ENCODE measurements around the gene FRRS1. TPM values are rescaled to one million over a fixed set of nuclear protein-coding genes. Genes with fewer than 3 reads are reported as not detected.

FRRS1 gene
- polyA plus RNA-seq, 1 donor from 2014 or later = not detected

DNA sequence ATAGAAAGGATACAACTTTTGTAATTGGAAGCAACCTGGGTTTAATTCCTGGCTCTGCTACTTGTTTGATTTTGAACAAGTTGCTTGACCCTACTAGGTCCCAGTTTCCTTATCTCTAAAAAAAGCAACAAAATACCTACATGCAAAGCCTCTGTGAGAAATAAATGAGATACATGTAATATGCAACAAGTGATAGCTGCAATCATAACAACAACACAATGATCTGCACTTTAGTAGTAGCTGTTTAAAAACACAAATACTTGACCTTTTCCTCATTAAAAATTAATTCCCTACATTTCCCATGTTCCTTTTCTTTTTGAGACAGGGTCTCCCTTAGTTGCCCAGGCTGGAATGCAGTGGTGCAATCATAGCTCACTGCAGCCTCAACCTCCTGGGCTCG is 40.0 kb downstream of the FRRS1 start:
- no peak overlapping the region for H2AFZ ChIP-seq (ENCODE audit: low read depth, low read length)
- TF ChIP-seq POLR2AphosphoS5 (IDR thresholded peaks at IDR 0.05) (no peak), EZH2 (IDR thresholded peaks at IDR 0.05; ENCODE audit: borderline replicate concordance, insufficient read depth, low read length, poor library complexity, severe bottlenecking) (no peak), EP300 (conservative IDR thresholded peaks at IDR 0.05; ENCODE audit: poor library complexity, severe bottlenecking) (no peak), MXI1 (conservative IDR thresholded peaks at IDR 0.05; ENCODE audit: poor library complexity, severe bottlenecking) (no peak)
- TF ChIP-seq, protein P1, sequence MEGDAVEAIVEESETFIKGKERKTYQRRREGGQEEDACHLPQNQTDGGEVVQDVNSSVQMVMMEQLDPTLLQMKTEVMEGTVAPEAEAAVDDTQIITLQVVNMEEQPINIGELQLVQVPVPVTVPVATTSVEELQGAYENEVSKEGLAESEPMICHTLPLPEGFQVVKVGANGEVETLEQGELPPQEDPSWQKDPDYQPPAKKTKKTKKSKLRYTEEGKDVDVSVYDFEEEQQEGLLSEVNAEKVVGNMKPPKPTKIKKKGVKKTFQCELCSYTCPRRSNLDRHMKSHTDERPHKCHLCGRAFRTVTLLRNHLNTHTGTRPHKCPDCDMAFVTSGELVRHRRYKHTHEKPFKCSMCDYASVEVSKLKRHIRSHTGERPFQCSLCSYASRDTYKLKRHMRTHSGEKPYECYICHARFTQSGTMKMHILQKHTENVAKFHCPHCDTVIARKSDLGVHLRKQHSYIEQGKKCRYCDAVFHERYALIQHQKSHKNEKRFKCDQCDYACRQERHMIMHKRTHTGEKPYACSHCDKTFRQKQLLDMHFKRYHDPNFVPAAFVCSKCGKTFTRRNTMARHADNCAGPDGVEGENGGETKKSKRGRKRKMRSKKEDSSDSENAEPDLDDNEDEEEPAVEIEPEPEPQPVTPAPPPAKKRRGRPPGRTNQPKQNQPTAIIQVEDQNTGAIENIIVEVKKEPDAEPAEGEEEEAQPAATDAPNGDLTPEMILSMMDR (IDR thresholded peaks at IDR 0.05; ENCODE audit: poor library complexity, severe bottlenecking) = no peak
- H3K27me3 ChIP-seq (ENCODE audit: insufficient read depth, low read depth, low read length) = no peaks in the 10 kb centered on the region
- H3K4me3 ChIP-seq (ENCODE audit: low read length) = no peak overlapping the region
- no peak overlapping the region for H3K4me2 ChIP-seq (ENCODE audit: low read length)
- no peaks in the 10 kb centered on the region for H3K9me2 ChIP-seq (ENCODE audit: insufficient read depth, low read length)
- no peaks in the 10 kb centered on the region for H4K20me1 ChIP-seq (ENCODE audit: insufficient read depth)
- H3K27ac ChIP-seq (ENCODE audit: low read length) = no peak overlapping the region
- no peaks in the 10 kb centered on the region for H3K79me2 ChIP-seq (replicated peaks; ENCODE audit: insufficient read depth, low read length)
- H3K36me3 ChIP-seq (ENCODE audit: insufficient read depth, low read length) = no peaks in the 10 kb centered on the region
- H3K9ac ChIP-seq (ENCODE audit: low read length) = no peak overlapping the region
- no peaks in the 10 kb centered on the region for H3K9me3 ChIP-seq (ENCODE audit: low read length)
- no peaks in the 10 kb centered on the region for H3F3A ChIP-seq (ENCODE audit: insufficient read depth, low read length, poor library complexity, severe bottlenecking)

DNA sequence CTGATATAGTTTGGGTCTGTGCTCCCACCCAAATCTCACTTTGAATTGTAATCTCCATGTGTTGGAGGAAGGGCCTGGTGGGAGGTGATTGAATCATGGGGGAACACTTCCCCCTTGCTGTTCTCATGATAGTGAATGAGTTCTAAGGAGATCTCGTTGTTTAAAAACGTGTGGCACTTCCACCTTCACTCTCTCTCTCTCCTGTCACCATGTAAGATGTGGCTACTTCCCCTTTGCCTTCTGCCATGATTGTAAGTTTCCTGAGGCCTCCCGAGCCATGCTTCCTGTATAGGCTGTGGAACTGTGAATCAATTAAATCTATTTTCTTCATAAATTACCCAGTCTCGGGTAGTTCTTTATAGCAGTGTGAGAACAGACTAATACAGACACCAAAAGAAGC is 40.4 kb downstream of the FRRS1 start:
- Histone ChIP-seq H3K9ac (ENCODE audit: low read length) (no peak overlapping the region), H3K27me3 (ENCODE audit: insufficient read depth, low read depth, low read length) (no peaks in the 10 kb centered on the region), H3K27ac (ENCODE audit: low read length) (no peak overlapping the region), H3F3A (ENCODE audit: insufficient read depth, low read length, poor library complexity, severe bottlenecking) (no peaks in the 10 kb centered on the region), H3K9me3 (ENCODE audit: low read length) (no peaks in the 10 kb centered on the region), H3K4me2 (ENCODE audit: low read length) (no peak overlapping the region), H3K79me2 (replicated peaks; ENCODE audit: insufficient read depth, low read length) (no peaks in the 10 kb centered on the region), H3K4me3 (ENCODE audit: low read length) (no peak overlapping the region), H4K20me1 (ENCODE audit: insufficient read depth) (no peaks in the 10 kb centered on the region), H3K9me2 (ENCODE audit: insufficient read depth, low read length) (no peaks in the 10 kb centered on the region), H3K36me3 (ENCODE audit: insufficient read depth, low read length) (no peaks in the 10 kb centered on the region), H2AFZ (ENCODE audit: low read depth, low read length) (no peak overlapping the region)
- TF ChIP-seq POLR2AphosphoS5 (IDR thresholded peaks at IDR 0.05) (no peak), EZH2 (IDR thresholded peaks at IDR 0.05; ENCODE audit: borderline replicate concordance, insufficient read depth, low read length, poor library complexity, severe bottlenecking) (no peak), TAF1 (IDR thresholded peaks at IDR 0.05; ENCODE audit: low read depth) (no peak), EP300 (conservative IDR thresholded peaks at IDR 0.05; ENCODE audit: poor library complexity, severe bottlenecking) (no peak), MXI1 (conservative IDR thresholded peaks at IDR 0.05; ENCODE audit: poor library complexity, severe bottlenecking) (no peak), SMC3 (conservative IDR thresholded peaks at IDR 0.05; ENCODE audit: poor library complexity) (no peak), RAD21 (conservative IDR thresholded peaks at IDR 0.05) (no peak)
- TF ChIP-seq, protein P1 (IDR thresholded peaks at IDR 0.05; ENCODE audit: poor library complexity, severe bottlenecking) = no peak
- TF ChIP-seq, protein P2, sequence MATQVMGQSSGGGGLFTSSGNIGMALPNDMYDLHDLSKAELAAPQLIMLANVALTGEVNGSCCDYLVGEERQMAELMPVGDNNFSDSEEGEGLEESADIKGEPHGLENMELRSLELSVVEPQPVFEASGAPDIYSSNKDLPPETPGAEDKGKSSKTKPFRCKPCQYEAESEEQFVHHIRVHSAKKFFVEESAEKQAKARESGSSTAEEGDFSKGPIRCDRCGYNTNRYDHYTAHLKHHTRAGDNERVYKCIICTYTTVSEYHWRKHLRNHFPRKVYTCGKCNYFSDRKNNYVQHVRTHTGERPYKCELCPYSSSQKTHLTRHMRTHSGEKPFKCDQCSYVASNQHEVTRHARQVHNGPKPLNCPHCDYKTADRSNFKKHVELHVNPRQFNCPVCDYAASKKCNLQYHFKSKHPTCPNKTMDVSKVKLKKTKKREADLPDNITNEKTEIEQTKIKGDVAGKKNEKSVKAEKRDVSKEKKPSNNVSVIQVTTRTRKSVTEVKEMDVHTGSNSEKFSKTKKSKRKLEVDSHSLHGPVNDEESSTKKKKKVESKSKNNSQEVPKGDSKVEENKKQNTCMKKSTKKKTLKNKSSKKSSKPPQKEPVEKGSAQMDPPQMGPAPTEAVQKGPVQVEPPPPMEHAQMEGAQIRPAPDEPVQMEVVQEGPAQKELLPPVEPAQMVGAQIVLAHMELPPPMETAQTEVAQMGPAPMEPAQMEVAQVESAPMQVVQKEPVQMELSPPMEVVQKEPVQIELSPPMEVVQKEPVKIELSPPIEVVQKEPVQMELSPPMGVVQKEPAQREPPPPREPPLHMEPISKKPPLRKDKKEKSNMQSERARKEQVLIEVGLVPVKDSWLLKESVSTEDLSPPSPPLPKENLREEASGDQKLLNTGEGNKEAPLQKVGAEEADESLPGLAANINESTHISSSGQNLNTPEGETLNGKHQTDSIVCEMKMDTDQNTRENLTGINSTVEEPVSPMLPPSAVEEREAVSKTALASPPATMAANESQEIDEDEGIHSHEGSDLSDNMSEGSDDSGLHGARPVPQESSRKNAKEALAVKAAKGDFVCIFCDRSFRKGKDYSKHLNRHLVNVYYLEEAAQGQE (IDR thresholded peaks at IDR 0.05; ENCODE audit: borderline replicate concordance) = no peak

Measured in neural cell (in vitro differentiated cells).